Activated T-cell treated with anti-CD3 and anti-CD28 coated beads for 24 hours (primary cell): Measurements from ENCODE around the gene ZNF639.

ENCODE experiments used
- DNase-seq: peaks from one replicate; pipeline ENCODE4 v3.0.0-alpha.2; 2020; ENCODE audit warnings: low read depth

ZNF639 gene

DNA sequence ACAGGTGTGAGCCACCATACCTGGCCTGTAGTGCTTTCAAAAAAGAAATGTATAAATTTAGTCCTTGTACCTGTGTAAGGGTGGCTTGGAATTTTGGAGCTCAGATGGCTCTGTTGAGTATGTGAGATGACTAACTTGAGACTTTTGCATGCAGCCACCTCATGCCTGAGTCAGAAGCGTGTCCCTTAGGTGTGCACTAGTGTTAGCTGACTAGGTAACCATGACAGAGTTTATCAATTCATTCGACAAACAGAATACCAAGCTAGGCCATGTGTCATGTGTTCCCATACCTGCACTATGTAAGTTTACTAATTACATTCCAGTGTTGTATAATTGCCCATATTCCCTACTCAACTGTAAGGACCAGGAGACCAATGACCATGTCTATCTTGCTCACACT is 4.0 kb upstream of the ZNF639 start:
- DNase-seq: no peak

GRCh38 chr3:179321668-179322285 is 1.1 kb upstream of the ZNF639 start:
- DNase-seq: no peak

GRCh38 chr3:179323197-179324110 is 623 bp downstream of the ZNF639 start:
- DNase-seq: peak; percentile 42

DNA sequence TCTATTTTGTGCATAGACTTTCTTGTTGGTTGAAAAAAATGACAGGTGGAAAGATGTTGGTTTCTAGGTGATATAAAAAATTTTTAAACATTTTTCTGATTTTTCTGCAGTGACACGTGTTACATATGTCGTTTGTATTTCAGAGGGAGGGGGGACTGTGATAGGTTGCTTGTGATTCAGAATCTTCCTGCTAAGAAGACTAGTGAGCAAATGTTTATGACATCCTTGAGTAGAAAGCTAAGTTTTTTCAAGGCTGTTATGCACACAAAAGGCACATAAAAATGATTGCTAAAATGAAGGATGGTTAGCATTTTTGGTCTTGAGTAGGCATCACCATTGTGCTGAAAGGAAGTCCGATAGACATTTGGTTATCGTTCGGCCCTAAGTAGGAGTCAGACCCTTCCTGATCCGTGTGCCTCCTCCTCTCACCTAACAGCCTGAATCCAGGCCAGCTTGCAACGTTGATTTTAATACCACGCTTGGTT is 1.5 kb downstream of the ZNF639 start:
- no peak for DNase-seq

DNA sequence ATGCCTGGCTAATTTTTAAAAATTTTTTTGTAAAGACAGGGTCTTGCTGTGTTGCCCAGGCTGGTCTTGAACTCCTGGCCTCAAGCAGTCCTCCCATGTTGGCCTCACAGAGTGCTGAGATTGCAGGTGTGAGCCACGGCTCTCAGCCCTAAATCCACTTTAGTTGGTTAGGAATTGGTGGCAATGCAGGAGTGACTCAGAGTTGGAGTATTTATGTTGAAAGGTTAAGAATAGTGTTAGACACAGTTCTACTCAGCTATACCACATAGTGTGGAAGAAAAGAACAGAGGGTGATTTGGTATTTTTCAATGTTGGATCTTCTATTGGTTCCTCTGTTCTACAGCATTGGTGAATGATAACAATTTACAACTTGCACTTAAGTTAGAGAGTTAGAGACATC is 7.6 kb downstream of the ZNF639 start:
- DNase-seq: no peak

GRCh38 chr3:179332240-179332639 is 9.4 kb downstream of the ZNF639 start:
- DNase-seq: no peak

DNA sequence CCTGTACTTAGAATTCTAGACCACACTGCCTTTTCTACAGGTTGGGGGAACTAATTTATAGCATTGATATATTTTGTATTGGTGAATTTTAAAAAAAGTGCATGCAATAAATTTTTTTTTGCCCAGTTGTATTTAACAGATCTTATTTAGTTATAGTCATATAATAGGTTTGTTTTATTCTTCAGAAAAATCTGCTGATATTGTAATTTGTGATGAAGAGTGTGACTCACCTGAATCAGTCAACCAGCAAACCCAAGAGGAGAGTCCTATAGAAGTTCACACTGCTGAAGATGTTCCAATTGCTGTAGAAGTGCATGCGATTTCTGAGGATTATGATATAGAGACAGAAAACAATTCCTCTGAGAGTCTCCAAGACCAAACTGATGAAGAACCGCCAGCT is 10.3 kb downstream of the ZNF639 start:
- DNase-seq: no peak

DNA sequence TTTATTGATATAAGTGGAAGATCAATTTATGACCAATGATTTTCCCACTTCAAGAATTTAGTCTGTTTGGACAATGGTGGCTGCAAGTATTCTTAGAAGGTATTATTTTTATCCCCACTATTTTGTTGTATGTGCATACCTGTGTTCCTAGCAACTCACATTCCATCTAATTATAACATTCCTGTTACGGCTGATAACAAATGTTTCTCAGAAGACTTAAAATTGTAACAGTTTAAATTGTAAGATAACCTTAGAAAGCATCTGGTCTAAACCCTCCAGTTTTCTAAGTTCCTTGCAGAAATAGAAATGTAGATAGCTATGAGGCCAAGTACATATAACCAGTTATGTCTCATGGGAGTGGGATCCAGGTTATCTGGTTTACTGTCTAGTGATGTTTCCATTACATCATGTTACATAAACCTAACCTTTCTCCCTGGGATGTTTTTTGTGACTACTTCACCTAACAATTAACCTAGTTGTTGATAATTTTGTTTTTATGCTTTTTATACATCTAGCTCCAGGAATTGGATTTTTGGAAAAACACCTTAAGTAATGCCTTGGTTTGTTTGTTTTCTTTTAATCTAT is 13.6 kb downstream of the ZNF639 start:
- DNase-seq: no peak

GRCh38 chr3:179347345-179348194 is 24.7 kb downstream of the ZNF639 start, which contains the start of gene MFN1:
Gene MFN1, plus strand, starts transcription at chr3:179347709. Its CDS starts 1,143 bp downstream, at chr3:179348852.
- peak; percentile 84 for DNase-seq

- DNase-seq: no peak
Observed at GRCh38 chr3:179348325-179349013, 25.6 kb downstream of the ZNF639 start.

- DNase-seq: no peak
Observed at GRCh38 chr3:179355996-179356395, 33.2 kb downstream of the ZNF639 start.

GRCh38 chr3:179363332-179363731 is 40.5 kb downstream of the ZNF639 start:
- DNase-seq: no peak

- no peak for DNase-seq
Observed at GRCh38 chr3:179369621-179370020, 46.8 kb downstream of the ZNF639 start.

DNA sequence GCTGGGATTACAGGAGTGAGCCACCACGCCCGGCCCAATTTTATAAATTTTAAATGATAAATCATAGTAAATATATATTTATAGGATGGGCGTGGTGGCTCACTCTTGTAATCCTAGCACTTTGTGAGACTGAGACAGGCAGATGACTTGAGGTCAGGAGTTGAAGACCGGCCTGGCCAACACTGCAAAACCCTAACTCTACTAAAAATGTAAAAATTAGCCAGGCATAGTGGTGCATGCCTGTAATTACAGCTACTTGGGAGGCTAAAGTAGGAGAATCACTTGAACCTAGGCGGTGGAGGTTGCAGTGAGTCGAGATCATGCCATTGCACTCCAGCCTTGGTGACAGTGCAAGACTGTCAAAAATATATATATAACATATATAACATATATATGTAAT is 51.1 kb downstream of the ZNF639 start:
- DNase-seq: no peak

DNA sequence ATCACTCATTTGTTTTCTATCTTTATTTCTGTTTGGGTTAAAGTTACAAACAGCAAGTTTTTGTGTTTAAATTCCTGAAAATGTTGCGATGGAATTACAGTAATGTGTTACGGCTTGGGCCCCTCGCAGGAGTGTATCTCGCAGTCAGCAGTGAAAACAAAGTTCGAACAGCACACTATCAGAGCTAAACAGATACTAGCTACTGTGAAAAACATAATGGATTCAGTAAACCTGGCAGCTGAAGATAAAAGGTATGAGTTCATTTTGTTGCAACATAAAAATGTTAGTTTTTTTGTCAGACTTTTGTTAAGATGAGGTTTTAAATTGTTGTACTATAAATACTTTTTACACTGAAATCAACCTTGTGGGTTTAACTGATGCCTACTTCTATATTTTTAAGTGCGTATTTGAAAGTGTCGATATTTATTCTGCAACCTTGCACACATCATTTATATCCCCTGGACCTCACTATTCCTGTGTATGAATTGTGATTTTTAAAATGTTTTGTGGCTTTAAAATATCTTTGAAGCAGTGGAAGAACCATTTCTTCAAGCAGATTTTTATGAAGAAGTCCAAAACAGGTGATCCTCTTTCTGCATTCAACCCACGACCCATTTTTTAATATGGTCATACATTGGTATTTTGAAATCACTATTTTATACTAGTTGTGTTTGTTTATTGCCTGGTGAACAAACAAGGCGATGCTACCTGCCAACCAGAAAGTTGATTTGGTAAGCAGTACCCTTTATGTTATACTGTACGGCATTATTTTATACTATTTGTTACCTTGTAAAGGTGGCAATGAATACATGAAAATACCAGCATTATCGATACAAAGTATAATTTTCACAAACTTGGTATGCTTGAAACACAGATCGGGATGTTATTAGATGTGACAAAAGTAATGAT is 52.5 kb downstream of the ZNF639 start:
- no peak for DNase-seq

DNA sequence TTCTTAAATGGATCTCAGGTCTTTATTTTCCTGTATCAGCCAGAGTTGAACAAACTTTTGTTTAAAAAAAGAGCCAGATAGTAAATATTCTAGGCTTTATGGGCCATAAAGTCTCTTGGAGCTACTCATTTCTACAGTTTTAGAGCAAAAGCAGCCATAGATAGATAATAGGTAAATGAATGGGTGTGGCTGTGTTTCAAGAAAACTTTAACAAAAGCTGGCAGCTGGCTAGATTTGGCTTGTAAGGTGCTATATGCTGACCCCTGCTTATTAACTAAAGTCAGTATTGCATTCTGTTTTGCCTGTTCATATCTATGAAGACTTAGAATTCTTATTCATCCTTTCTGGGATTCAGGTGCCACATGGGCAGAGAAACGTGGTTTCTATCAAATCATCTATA is 53.6 kb downstream of the ZNF639 start:
- DNase-seq: no peak
